Activated CD4-positive, alpha-beta memory T cell treated with anti-CD3 and anti-CD28 coated beads, Interleukin-2, amount 10 ng/mL, durations not matched to agents 7 days and 5 days (primary cell): ENCODE data around the gene CES1. TPM values are rescaled to one million over a fixed set of nuclear protein-coding genes. Genes with fewer than 3 reads are reported as not detected.
"Not testable (repeated sequence)": the region's sequence is repeated elsewhere in the genome, so short reads cannot be mapped to it uniquely, and the experiment has no call there.

Source experiments
- CTCF ChIA-PET: fragments of 350-600 bp; sonication (Branson Sonifier 250); formaldehyde crosslinking; loops from one replicate; lab custom pipeline; 2021; ENCODE audit warnings: antibody characterized with exemption, inconsistent platforms; lab: Charles Lee
- POLR2A ChIA-PET: fragments of 350-600 bp; sonication (Branson Sonifier 250); formaldehyde crosslinking; loops from one replicate; lab custom pipeline; 2021; ENCODE audit warnings: antibody characterized with exemption; lab: Charles Lee
- DNase-seq: peaks from one replicate; pipeline ENCODE4 v3.0.0-alpha.2; 2020
- H3K27ac Mint-ChIP-seq: one replicate; pipeline ENCODE4 v1.8.0; 2021; ENCODE audit warnings: mild to moderate bottlenecking, mixed read lengths
- H3K27me3 Mint-ChIP-seq: one replicate; pipeline ENCODE4 v1.8.0; 2021; ENCODE audit warnings: mixed read lengths
- H3K36me3 Mint-ChIP-seq: one replicate; pipeline ENCODE4 v1.8.0; 2021; ENCODE audit warnings: low read depth, mixed read lengths
- H3K4me1 Mint-ChIP-seq: one replicate; pipeline ENCODE4 v1.8.0; 2021; ENCODE audit warnings: mixed read lengths
- H3K4me3 Mint-ChIP-seq: one replicate; pipeline ENCODE4 v1.8.0; 2021; ENCODE audit warnings: mild to moderate bottlenecking, mixed read lengths
- H3K9me3 Mint-ChIP-seq: one replicate; pipeline ENCODE4 v1.8.0; 2021; ENCODE audit warnings: mixed read lengths
- total RNA-seq, 2 experiments: library from RNA; stranded (reverse); gene quantifications; one replicate each; pipeline ENCODE4 v1.2.3, GENCODE V29; 2021

The CES1 gene
- total RNA-seq, 2 experiments from 2014 or later, result 3.4 to 5.0 TPM

GRCh38 chr16:55846598-55847346 is 13.9 kb upstream of the CES1 start:
- CTCF ChIA-PET, result interaction anchor here (1.7 kb wide), 1 partner anchor 382 kb away, joined by 6 read pairs; no protein-coding TSS in a partner anchor
- Mint-ChIP-seq H3K9me3 (no peaks in the 10 kb centered on the region), H3K4me1 (no peaks in the 10 kb centered on the region), H3K27me3 (peaks cover 13% of the 10 kb centered on the region), H3K4me3 (no peak overlapping the region), H3K27ac (no peak overlapping the region), H3K36me3 (no peaks in the 10 kb centered on the region)
- POLR2A ChIA-PET, result no interaction called here
- DNase-seq, result no peak

GRCh38 chr16:55843105-55843395 is 10.2 kb upstream of the CES1 start:
- Mint-ChIP-seq H3K9me3 (no peaks in the 10 kb centered on the region), H3K36me3 (no peaks in the 10 kb centered on the region), H3K27me3 (peaks cover 12% of the 10 kb centered on the region), H3K27ac (no peak overlapping the region), H3K4me3 (no peak overlapping the region), H3K4me1 (peaks cover 11% of the 10 kb centered on the region)
- DNase-seq, result no peak
- POLR2A ChIA-PET, result no interaction called here
- CTCF ChIA-PET, result interaction anchor here (1.3 kb wide), 1 partner anchor 379 kb away, joined by 5 read pairs; no protein-coding TSS in a partner anchor

GRCh38 chr16:55842369-55843104 is 9.6 kb upstream of the CES1 start:
- H3K36me3 Mint-ChIP-seq, result no peaks in the 10 kb centered on the region
- H3K9me3 Mint-ChIP-seq, result no peaks in the 10 kb centered on the region
- H3K4me1 Mint-ChIP-seq, result peaks cover 11% of the 10 kb centered on the region
- H3K27ac Mint-ChIP-seq, result no peak overlapping the region
- ChIA-PET CTCF (interaction anchor here (0.8 to 2.8 kb wide), 7 partner anchors 123 to 380 kb away, joined by 3 to 22 read pairs (median 4); no protein-coding TSS in a partner anchor), POLR2A (no interaction called here)
- peaks cover 12% of the 10 kb centered on the region for H3K27me3 Mint-ChIP-seq
- no peak for DNase-seq
- no peak overlapping the region for H3K4me3 Mint-ChIP-seq

GRCh38 chr16:55839115-55839514 is 6.2 kb upstream of the CES1 start:
- Mint-ChIP-seq H3K36me3 (no peaks in the 10 kb centered on the region), H3K9me3 (no peaks in the 10 kb centered on the region), H3K4me1 (peaks cover 11% of the 10 kb centered on the region), H3K27me3 (peaks cover 6% of the 10 kb centered on the region), H3K27ac (no peak overlapping the region), H3K4me3 (no peak overlapping the region)
- no peak for DNase-seq
- CTCF ChIA-PET, result interaction anchor here (1.1 kb wide), 1 partner anchor 374 kb away, joined by 4 read pairs; no protein-coding TSS in a partner anchor
- POLR2A ChIA-PET, result no interaction called here

GRCh38 chr16:55836158-55836611 is 3.3 kb upstream of the CES1 start:
- Mint-ChIP-seq H3K27me3 (peaks cover 6% of the 10 kb centered on the region), H3K27ac (no peak overlapping the region), H3K36me3 (no peaks in the 10 kb centered on the region), H3K4me1 (peaks cover 7% of the 10 kb centered on the region), H3K4me3 (no peak overlapping the region), H3K9me3 (no peaks in the 10 kb centered on the region)
- DNase-seq, result no peak
- POLR2A ChIA-PET, result no interaction called here
- CTCF ChIA-PET, result no interaction called here

GRCh38 chr16:55835581-55835980 is 2.7 kb upstream of the CES1 start:
- POLR2A ChIA-PET, result no interaction called here

GRCh38 chr16:55835173-55835572 is 2.3 kb upstream of the CES1 start:
- CTCF ChIA-PET, H3K9me3 Mint-ChIP-seq, H3K36me3 Mint-ChIP-seq: not testable (repeated sequence)

More at GRCh38 chr16:55835581-55835980, 2.7 kb upstream of the CES1 start:
- no peak overlapping the region for H3K4me3 Mint-ChIP-seq
- H3K27me3 Mint-ChIP-seq, result peaks cover 6% of the 10 kb centered on the region
- H3K27ac Mint-ChIP-seq, result no peak overlapping the region
- H3K4me1 Mint-ChIP-seq, result peaks cover 5% of the 10 kb centered on the region
- CTCF ChIA-PET, result no interaction called here
- no peak for DNase-seq
- H3K36me3 Mint-ChIP-seq, result no peaks in the 10 kb centered on the region
- H3K9me3 Mint-ChIP-seq, result no peaks in the 10 kb centered on the region

GRCh38 chr16:55834049-55834448 is 1.2 kb upstream of the CES1 start:
- Mint-ChIP-seq H3K9me3 (no peaks in the 10 kb centered on the region), H3K4me3 (no peak overlapping the region), H3K4me1 (no peaks in the 10 kb centered on the region), H3K27me3 (peaks cover 2% of the 10 kb centered on the region), H3K36me3 (no peaks in the 10 kb centered on the region), H3K27ac (no peak overlapping the region)
- CTCF ChIA-PET, result no interaction called here
- POLR2A ChIA-PET, result no interaction called here
- DNase-seq, result no peak

More at GRCh38 chr16:55835173-55835572, 2.3 kb upstream of the CES1 start:
- H3K27me3 Mint-ChIP-seq, DNase-seq, H3K4me3 Mint-ChIP-seq, H3K4me1 Mint-ChIP-seq, H3K27ac Mint-ChIP-seq, POLR2A ChIA-PET: not testable (repeated sequence)

- no peak overlapping the region for H3K27ac Mint-ChIP-seq
- no peaks in the 10 kb centered on the region for H3K4me1 Mint-ChIP-seq
- H3K27me3 Mint-ChIP-seq, result peaks cover 2% of the 10 kb centered on the region
- H3K9me3 Mint-ChIP-seq, result no peaks in the 10 kb centered on the region
- ChIA-PET CTCF (no interaction called here), POLR2A (no interaction called here)
- no peak for DNase-seq
- H3K4me3 Mint-ChIP-seq, result no peak overlapping the region
- H3K36me3 Mint-ChIP-seq, result no peaks in the 10 kb centered on the region
Measured at GRCh38 chr16:55832425-55832772, 497 bp downstream of the CES1 start.

- H3K4me1 Mint-ChIP-seq, result no peaks in the 10 kb centered on the region
- no peak overlapping the region for H3K27ac Mint-ChIP-seq
- CTCF ChIA-PET, result no interaction called here
- DNase-seq, result no peak
- no peak overlapping the region for H3K4me3 Mint-ChIP-seq
- no peaks in the 10 kb centered on the region for H3K9me3 Mint-ChIP-seq
- H3K27me3 Mint-ChIP-seq, result peaks cover 2% of the 10 kb centered on the region
- POLR2A ChIA-PET, result no interaction called here
- no peaks in the 10 kb centered on the region for H3K36me3 Mint-ChIP-seq
Measured at GRCh38 chr16:55830658-55831294, 2.1 kb downstream of the CES1 start.

- DNase-seq, POLR2A ChIA-PET, CTCF ChIA-PET, H3K4me3 Mint-ChIP-seq, H3K4me1 Mint-ChIP-seq, H3K9me3 Mint-ChIP-seq, H3K27me3 Mint-ChIP-seq, H3K27ac Mint-ChIP-seq, H3K36me3 Mint-ChIP-seq: not testable (repeated sequence)
Measured at GRCh38 chr16:55829232-55829631, 3.7 kb downstream of the CES1 start.

GRCh38 chr16:55828680-55829079 is 4.2 kb downstream of the CES1 start:
- H3K4me1 Mint-ChIP-seq, result no peaks in the 10 kb centered on the region
- H3K27me3 Mint-ChIP-seq, result no peaks in the 10 kb centered on the region
- ChIA-PET POLR2A (no interaction called here), CTCF (no interaction called here)
- H3K4me3 Mint-ChIP-seq, result no peak overlapping the region
- H3K9me3 Mint-ChIP-seq, result no peaks in the 10 kb centered on the region
- no peaks in the 10 kb centered on the region for H3K36me3 Mint-ChIP-seq
- H3K27ac Mint-ChIP-seq, result no peak overlapping the region
- DNase-seq, result no peak

GRCh38 chr16:55825115-55825728 is 7.7 kb downstream of the CES1 start:
- no peaks in the 10 kb centered on the region for H3K36me3 Mint-ChIP-seq
- H3K27me3 Mint-ChIP-seq, result no peaks in the 10 kb centered on the region
- H3K4me3 Mint-ChIP-seq, result no peak overlapping the region
- no peaks in the 10 kb centered on the region for H3K9me3 Mint-ChIP-seq
- no peak overlapping the region for H3K27ac Mint-ChIP-seq
- no peak for DNase-seq
- CTCF ChIA-PET, result interaction anchor here (1.7 kb wide), 1 partner anchor 360 kb away, joined by 4 read pairs; no protein-coding TSS in a partner anchor
- no peaks in the 10 kb centered on the region for H3K4me1 Mint-ChIP-seq
- POLR2A ChIA-PET, result no interaction called here
